ENCODE data around the gene PPP1R3C.

PPP1R3C gene

GRCh38 chr10:91628383-91628782 lies 4.5 kb downstream of the PPP1R3C start:
- no peak for DNase-seq

GRCh38 chr10:91627344-91628102 lies 5.3 kb downstream of the PPP1R3C start:
- DNase-seq, result no peak

GRCh38 chr10:91626936-91627335 lies 5.9 kb downstream of the PPP1R3C start:
- no peak for DNase-seq

- DNase-seq, result no peak
These were observed 8.2 kb downstream of the PPP1R3C start for GRCh38 chr10:91624633-91625032.

- DNase-seq, result no peak
These were observed 10.3 kb downstream of the PPP1R3C start for GRCh38 chr10:91622601-91623000.

- DNase-seq, result no peak
These were observed 11.3 kb downstream of the PPP1R3C start for GRCh38 chr10:91621483-91622113.

- DNase-seq, result no peak
These were observed 15.7 kb downstream of the PPP1R3C start for GRCh38 chr10:91617072-91617609.

- no peak for DNase-seq
These were observed 16.7 kb downstream of the PPP1R3C start for GRCh38 chr10:91616137-91616536.

GRCh38 chr10:91614225-91614624 lies 18.6 kb downstream of the PPP1R3C start:
- DNase-seq, result no peak

GRCh38 chr10:91613411-91614187 lies 19.3 kb downstream of the PPP1R3C start:
- DNase-seq, result no peak

GRCh38 chr10:91610919-91611318 lies 22.0 kb downstream of the PPP1R3C start:
- no peak for DNase-seq

- no peak for DNase-seq
These were observed 22.4 kb downstream of the PPP1R3C start for GRCh38 chr10:91610444-91610843.

GRCh38 chr10:91607646-91608403 lies 25.0 kb downstream of the PPP1R3C start:
- no peak for DNase-seq

GRCh38 chr10:91605968-91606367 lies 26.9 kb downstream of the PPP1R3C start:
- DNase-seq, result no peak

- DNase-seq, result no peak
These were observed 28.0 kb downstream of the PPP1R3C start for GRCh38 chr10:91604553-91605534.

GRCh38 chr10:91603931-91604331 lies 28.9 kb downstream of the PPP1R3C start:
- no peak for DNase-seq

- no peak for DNase-seq
These were observed 29.9 kb downstream of the PPP1R3C start for GRCh38 chr10:91602868-91603568.

- no peak for DNase-seq
These were observed 30.4 kb downstream of the PPP1R3C start for GRCh38 chr10:91602449-91602848.

GRCh38 chr10:91601212-91601611 lies 31.7 kb downstream of the PPP1R3C start:
- DNase-seq, result no peak

GRCh38 chr10:91598211-91598977 lies 34.5 kb downstream of the PPP1R3C start:
- DNase-seq, result no peak

All from suppressor macrophage treated with lipopolysaccharide for 4 hours (primary cell).